Hepatocyte (in vitro differentiated cells): ENCODE results near the gene SNX25. TPM values are rescaled to one million over a fixed set of nuclear protein-coding genes. Genes with fewer than 3 reads are reported as not detected.

Experiments
- DNase-seq: peaks from one replicate; pipeline ENCODE4 v3.0.0-alpha.2; 2016; ENCODE audit warnings: low spot score
- H2AFZ ChIP-seq: fragments of 200-600 bp; sonication (generic); 2 replicates; pipeline ENCODE4 v1.6.0; 2016; ENCODE audit warnings: antibody characterized with exemption, mild to moderate bottlenecking
- H3K27ac ChIP-seq: fragments of 200-600 bp; sonication (generic); 2 replicates; pipeline ENCODE4 v1.5.1; 2016; ENCODE audit warnings: mild to moderate bottlenecking
- H3K27me3 ChIP-seq: fragments of 200-600 bp; sonication (generic); 2 replicates; pipeline ENCODE4 v1.6.1; 2016
- H3K36me3 ChIP-seq: fragments of 200-600 bp; sonication (generic); replicated peaks from 2 replicates; pipeline ENCODE4 v1.5.1; 2016; ENCODE audit warnings: low read depth; ENCODE audit not compliant: insufficient read depth
- H3K4me1 ChIP-seq: fragments of 200-600 bp; sonication (generic); 2 replicates; pipeline ENCODE4 v1.5.1; 2016; ENCODE audit warnings: mild to moderate bottlenecking, moderate library complexity; ENCODE audit not compliant: insufficient read depth
- H3K4me2 ChIP-seq: fragments of 200-600 bp; sonication (generic); 2 replicates; pipeline ENCODE4 v1.6.0; 2016
- H3K4me3 ChIP-seq: fragments of 200-600 bp; sonication (generic); 2 replicates; pipeline ENCODE4 v1.5.1; 2016; ENCODE audit warnings: mild to moderate bottlenecking
- H3K79me2 ChIP-seq: fragments of 200-600 bp; sonication (generic); 2 replicates; pipeline ENCODE4 v1.6.0; 2017; ENCODE audit warnings: mild to moderate bottlenecking
- H3K9me2 ChIP-seq: fragments of 200-600 bp; sonication (generic); replicated peaks from 2 replicates; pipeline ENCODE4 v1.6.0; 2017; ENCODE audit warnings: mild to moderate bottlenecking; ENCODE audit not compliant: insufficient read depth
- H3K9me3 ChIP-seq: fragments of 200-600 bp; sonication (generic); 2 replicates; pipeline ENCODE4 v1.5.1; 2016; ENCODE audit warnings: low read depth, mild to moderate bottlenecking
- H4K20me1 ChIP-seq: fragments of 200-600 bp; sonication (generic); 2 replicates; pipeline ENCODE4 v1.6.0; 2016; ENCODE audit warnings: mild to moderate bottlenecking; ENCODE audit not compliant: insufficient read depth, poor library complexity, severe bottlenecking
- CTCF ChIP-seq: fragments of 200-600 bp; sonication (generic); IDR thresholded peaks from 2 replicates; pipeline ENCODE4 v1.5.1; 2016; ENCODE audit warnings: antibody characterized with exemption, mild to moderate bottlenecking; ENCODE audit not compliant: poor library complexity
- EZH2 ChIP-seq: fragments of 200-600 bp; sonication (generic); IDR thresholded peaks from 2 replicates; pipeline ENCODE4 v1.6.1; 2016; ENCODE audit warnings: antibody characterized with exemption, mild to moderate bottlenecking, borderline replicate concordance
- EZH2phosphoT487 ChIP-seq: fragments of 200-600 bp; sonication (generic); IDR thresholded peaks from one replicate; pipeline ENCODE4 v1.6.1; 2018; ENCODE audit warnings: antibody characterized with exemption, mild to moderate bottlenecking, low read depth, moderate library complexity; ENCODE audit not compliant: unreplicated experiment, severe bottlenecking
- WGBS: methylation state at CpG from one replicate; pipeline ENCODE4 v1.1.6; 2016; ENCODE audit warnings: low lambda C conversion rate; ENCODE audit errors: missing lambda C conversion rate; 5-methylcytosine and 5-hydroxymethylcytosine counted together
- polyA plus RNA-seq: library from polyadenylated mRNA; unstranded; fragments of >200 nt; fragmentation: Nextera tagmentation; extraction: Ambion mirVana; gene quantifications from 2 replicates; pipeline ENCODE4 v1.2.1, GENCODE V29; 2016
- total RNA-seq: library from RNA; depleted of rRNA; stranded (reverse); fragments of >200 nt; gene quantifications from 2 replicates; pipeline ENCODE4 v1.2.3, GENCODE V29; 2014

Gene SNX25
- total and polyA plus RNA-seq, 2 experiments from 2014 or later, result 16.5 to 20.3 TPM

- Histone ChIP-seq H3K4me3 (no peak overlapping the region), H3K27me3 (no peaks in the 10 kb centered on the region), H3K36me3 (no peaks in the 10 kb centered on the region), H3K4me1 (no peaks in the 10 kb centered on the region), H3K4me2 (no peak overlapping the region), H3K27ac (no peak overlapping the region), H4K20me1 (no peaks in the 10 kb centered on the region), H3K79me2 (no peaks in the 10 kb centered on the region), H2AFZ (no peak overlapping the region), H3K9me2 (no peaks in the 10 kb centered on the region), H3K9me3 (no peaks in the 10 kb centered on the region)
- TF ChIP-seq EZH2phosphoT487 (no peak), EZH2 (no peak), CTCF (no peak)
- DNase-seq, result no peak
- 95% methylated on average over 6 of the region's 6 CpGs for WGBS
Measured at GRCh38 chr4:185374573-185374972, 165.2 kb downstream of the SNX25 start.

- Histone ChIP-seq H3K9me3 (no peaks in the 10 kb centered on the region), H2AFZ (no peak overlapping the region), H3K27me3 (no peaks in the 10 kb centered on the region), H3K4me3 (no peak overlapping the region), H3K9me2 (no peaks in the 10 kb centered on the region), H3K4me1 (no peaks in the 10 kb centered on the region), H3K27ac (no peak overlapping the region), H3K4me2 (no peak overlapping the region), H3K36me3 (no peaks in the 10 kb centered on the region), H4K20me1 (no peaks in the 10 kb centered on the region), H3K79me2 (no peaks in the 10 kb centered on the region)
- 89% methylated on average over 6 of the region's 6 CpGs for WGBS
- no peak for DNase-seq
- TF ChIP-seq EZH2phosphoT487 (no peak), CTCF (no peak), EZH2 (no peak)
Measured at GRCh38 chr4:185378264-185378663, 168.9 kb downstream of the SNX25 start.

- no peak for TF ChIP-seq EZH2
- no peak for TF ChIP-seq CTCF
- TF ChIP-seq EZH2phosphoT487, result no peak
- no peaks in the 10 kb centered on the region for H3K9me3 ChIP-seq
- no peaks in the 10 kb centered on the region for H3K9me2 ChIP-seq
- H3K4me1 ChIP-seq, result no peaks in the 10 kb centered on the region
- no peak overlapping the region for H3K4me3 ChIP-seq
- H3K27ac ChIP-seq, result no peak overlapping the region
- H3K36me3 ChIP-seq, result no peaks in the 10 kb centered on the region
- no peaks in the 10 kb centered on the region for H3K27me3 ChIP-seq
- H3K4me2 ChIP-seq, result no peak overlapping the region
- H3K79me2 ChIP-seq, result no peaks in the 10 kb centered on the region
- no peaks in the 10 kb centered on the region for H4K20me1 ChIP-seq
- H2AFZ ChIP-seq, result no peak overlapping the region
- DNase-seq, result no peak
- WGBS, result 97% methylated on average over 13 of the region's 13 CpGs
Measured at GRCh38 chr4:185379326-185380295, 170.2 kb downstream of the SNX25 start.
